ENCODE data around the gene ALKBH5.

Gene ALKBH5

DNA sequence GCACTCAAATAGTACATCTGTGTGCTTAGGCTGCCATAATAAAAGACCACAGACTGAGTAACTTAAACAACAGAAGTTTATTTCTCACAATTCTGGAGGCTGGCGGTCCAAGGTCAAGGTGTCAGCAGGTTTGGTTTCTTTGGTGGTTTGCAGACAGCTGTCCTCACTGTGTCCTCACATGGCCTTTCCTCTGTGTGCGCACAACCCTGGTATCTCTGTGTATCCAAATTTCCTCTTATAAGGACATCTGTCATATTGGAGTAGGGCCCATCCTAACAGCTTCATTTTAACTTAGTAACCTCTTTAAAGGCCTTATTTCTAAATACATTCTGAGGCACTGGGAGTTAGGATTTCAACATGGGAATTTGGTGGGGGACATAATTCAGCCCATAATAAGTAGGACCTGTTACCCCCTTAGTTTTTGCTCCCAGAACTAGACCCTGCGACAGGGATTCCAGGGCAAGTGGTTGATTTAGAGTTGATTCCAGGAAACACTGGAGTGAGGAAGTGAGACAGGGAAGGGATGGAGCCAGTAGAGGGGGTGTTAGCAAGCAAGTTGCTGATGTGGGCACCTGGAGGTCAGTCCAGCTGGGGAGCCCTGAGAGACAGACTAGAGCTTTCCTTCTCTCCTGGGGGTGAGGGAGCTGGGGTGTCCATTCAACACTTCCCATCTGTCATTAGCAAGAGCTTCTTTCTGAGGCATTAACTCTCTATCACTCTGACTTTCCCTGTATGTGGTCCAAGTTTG lies 10.9 kb upstream of the ALKBH5 start:
- H3K27ac ChIP-seq (ENCODE audit: low read length, poor library complexity, severe bottlenecking), result no peak overlapping the region
- no peak overlapping the region for H2BK5ac ChIP-seq (ENCODE audit: low read depth, low read length, poor library complexity, severe bottlenecking)
- H3K23ac ChIP-seq (ENCODE audit: low read length in 2 of 2), result no peak overlapping the region
- H3K79me1 ChIP-seq (replicated peaks; ENCODE audit: low read length, poor library complexity, severe bottlenecking), result no peaks in the 10 kb centered on the region
- H2AK5ac ChIP-seq (ENCODE audit: low read length, severe bottlenecking), result no peak overlapping the region
- H3K4me3 ChIP-seq (ENCODE audit: insufficient read depth in 1 of 2, low read depth in 1 of 2, low read length in 2 of 2), result no peak overlapping the region
- no peaks in the 10 kb centered on the region for H3K4me1 ChIP-seq (ENCODE audit: control insufficient read depth, insufficient read depth, low read depth, low read length)
- no peaks in the 10 kb centered on the region for H3K9me3 ChIP-seq (ENCODE audit: control insufficient read depth, low read length)
- H3K36me3 ChIP-seq (ENCODE audit: control insufficient read depth in 1 of 2, insufficient read depth in 2 of 2, low read depth in 1 of 2, low read length in 2 of 2), result no peaks in the 10 kb centered on the region
- no peak overlapping the region for H3K18ac ChIP-seq (ENCODE audit: low read depth in 1 of 2, low read length in 2 of 2)
- no peak overlapping the region for H3K9ac ChIP-seq (ENCODE audit: low read length)
- H2AFZ ChIP-seq (ENCODE audit: low read depth, low read length), result no peak overlapping the region
- no peak overlapping the region for H4K8ac ChIP-seq (ENCODE audit: low read length)
- H2BK12ac ChIP-seq (ENCODE audit: low read length in 2 of 2), result no peak overlapping the region
- 83% methylated on average over 2 of the region's 3 CpGs for WGBS
- H4K91ac ChIP-seq (ENCODE audit: low read length), result no peak overlapping the region
- no peak for DNase-seq
- H2BK120ac ChIP-seq (ENCODE audit: low read depth, low read length), result no peak overlapping the region
- H2BK15ac ChIP-seq (ENCODE audit: low read depth, poor library complexity, severe bottlenecking), result no peak overlapping the region
- H3K27me3 ChIP-seq (ENCODE audit: control insufficient read depth in 1 of 2, insufficient read depth in 1 of 2, low read length in 2 of 2), result peaks cover 0 to 8% of the 10 kb centered on the region in 2 experiments
- H3K4me2 ChIP-seq (ENCODE audit: low read length, poor library complexity, severe bottlenecking), result no peak overlapping the region
- H3K14ac ChIP-seq (ENCODE audit: low read length in 2 of 2), result no peak overlapping the region
- H3K4ac ChIP-seq (ENCODE audit: low read depth in 1 of 2, low read length in 2 of 2), result no peak overlapping the region

DNA sequence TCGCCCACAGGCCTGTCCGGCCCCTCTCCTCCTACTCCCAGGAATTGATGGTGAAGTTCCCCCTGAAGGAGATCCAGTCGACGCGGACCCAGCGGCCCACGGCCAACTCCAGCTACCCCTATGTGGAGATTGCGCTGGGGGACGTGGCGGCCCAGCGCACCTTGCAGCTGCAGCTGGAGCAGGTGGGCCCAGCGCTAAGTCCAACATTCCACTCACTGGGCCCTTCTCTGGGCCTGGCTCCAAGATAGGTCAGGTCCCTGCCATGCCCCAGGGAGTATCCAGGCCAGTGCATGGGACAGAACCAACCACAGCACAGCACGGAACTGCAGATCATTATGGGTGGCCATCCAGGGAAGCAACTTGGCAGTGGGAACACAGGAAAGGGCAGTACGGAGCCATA lies 9.9 kb upstream of the ALKBH5 start:
- no peak for DNase-seq
- H3K4me2 ChIP-seq (ENCODE audit: low read length, poor library complexity, severe bottlenecking), result no peak overlapping the region
- no peak overlapping the region for H2AFZ ChIP-seq (ENCODE audit: low read depth, low read length)
- H3K4me1 ChIP-seq (ENCODE audit: control insufficient read depth, insufficient read depth, low read depth, low read length), result no peaks in the 10 kb centered on the region
- no peak overlapping the region for H3K18ac ChIP-seq (ENCODE audit: low read depth in 1 of 2, low read length in 2 of 2)
- H3K27me3 ChIP-seq (ENCODE audit: control insufficient read depth in 1 of 2, insufficient read depth in 1 of 2, low read length in 2 of 2), result peaks cover 0 to 8% of the 10 kb centered on the region in 2 experiments
- no peak overlapping the region for H2BK5ac ChIP-seq (ENCODE audit: low read depth, low read length, poor library complexity, severe bottlenecking)
- H2BK15ac ChIP-seq (ENCODE audit: low read depth, poor library complexity, severe bottlenecking), result no peak overlapping the region
- 94% methylated on average over 13 of the region's 14 CpGs for WGBS
- H2BK12ac ChIP-seq (ENCODE audit: low read length in 2 of 2), result no peak overlapping the region
- H3K36me3 ChIP-seq (ENCODE audit: control insufficient read depth in 1 of 2, insufficient read depth in 2 of 2, low read depth in 1 of 2, low read length in 2 of 2), result no peaks in the 10 kb centered on the region
- no peak overlapping the region for H2BK120ac ChIP-seq (ENCODE audit: low read depth, low read length)
- no peak overlapping the region for H3K27ac ChIP-seq (ENCODE audit: low read length, poor library complexity, severe bottlenecking)
- H3K9ac ChIP-seq (ENCODE audit: low read length), result no peak overlapping the region
- no peak overlapping the region for H4K8ac ChIP-seq (ENCODE audit: low read length)
- H3K4me3 ChIP-seq (ENCODE audit: insufficient read depth in 1 of 2, low read depth in 1 of 2, low read length in 2 of 2), result no peak overlapping the region
- H3K9me3 ChIP-seq (ENCODE audit: control insufficient read depth, low read length), result no peaks in the 10 kb centered on the region
- no peaks in the 10 kb centered on the region for H3K79me1 ChIP-seq (replicated peaks; ENCODE audit: low read length, poor library complexity, severe bottlenecking)
- no peak overlapping the region for H3K14ac ChIP-seq (ENCODE audit: low read length in 2 of 2)
- no peak overlapping the region for H3K4ac ChIP-seq (ENCODE audit: low read depth in 1 of 2, low read length in 2 of 2)
- H3K23ac ChIP-seq (ENCODE audit: low read length in 2 of 2), result no peak overlapping the region
- no peak overlapping the region for H2AK5ac ChIP-seq (ENCODE audit: low read length, severe bottlenecking)
- H4K91ac ChIP-seq (ENCODE audit: low read length), result no peak overlapping the region

DNA sequence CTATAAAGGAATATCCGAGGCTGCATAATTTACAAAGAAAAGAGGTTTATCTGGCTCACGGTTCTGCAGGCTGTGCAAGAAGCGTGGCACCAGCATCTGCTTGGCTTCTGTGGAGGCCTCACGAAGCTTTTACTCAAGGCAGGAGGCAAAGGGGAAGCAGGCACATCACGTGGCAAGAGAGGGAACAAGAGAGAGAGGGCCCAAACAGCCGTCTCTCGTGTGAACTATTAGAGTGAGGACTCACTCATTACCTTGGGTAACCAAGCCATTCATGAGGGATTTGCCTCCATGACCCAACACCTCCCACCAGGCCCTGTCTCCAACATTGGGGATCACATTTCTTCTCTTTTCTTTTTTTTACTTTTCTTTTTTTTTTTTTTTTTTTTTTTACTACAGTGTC lies 7.5 kb upstream of the ALKBH5 start:
- Histone ChIP-seq H2BK15ac (ENCODE audit: low read depth, poor library complexity, severe bottlenecking) (no peak overlapping the region), H3K4me1 (ENCODE audit: control insufficient read depth, insufficient read depth, low read depth, low read length) (no peaks in the 10 kb centered on the region), H4K8ac (ENCODE audit: low read length) (no peak overlapping the region), H2AK5ac (ENCODE audit: low read length, severe bottlenecking) (no peak overlapping the region), H2BK5ac (ENCODE audit: low read depth, low read length, poor library complexity, severe bottlenecking) (no peak overlapping the region), H3K4ac (ENCODE audit: low read depth in 1 of 2, low read length in 2 of 2) (no peak overlapping the region), H3K27ac (ENCODE audit: low read length, poor library complexity, severe bottlenecking) (no peak overlapping the region), H3K36me3 (ENCODE audit: control insufficient read depth in 1 of 2, insufficient read depth in 2 of 2, low read depth in 1 of 2, low read length in 2 of 2) (no peaks in the 10 kb centered on the region), H3K27me3 (ENCODE audit: control insufficient read depth in 1 of 2, insufficient read depth in 1 of 2, low read length in 2 of 2) (peaks cover 0 to 4% of the 10 kb centered on the region in 2 experiments), H2AFZ (ENCODE audit: low read depth, low read length) (no peak overlapping the region), H3K79me1 (replicated peaks; ENCODE audit: low read length, poor library complexity, severe bottlenecking) (no peaks in the 10 kb centered on the region), H3K9me3 (ENCODE audit: control insufficient read depth, low read length) (no peaks in the 10 kb centered on the region), H3K18ac (ENCODE audit: low read depth in 1 of 2, low read length in 2 of 2) (no peak overlapping the region), H4K91ac (ENCODE audit: low read length) (no peak overlapping the region), H3K23ac (ENCODE audit: low read length in 2 of 2) (no peak overlapping the region), H2BK120ac (ENCODE audit: low read depth, low read length) (no peak overlapping the region), H3K9ac (ENCODE audit: low read length) (no peak overlapping the region), H2BK12ac (ENCODE audit: low read length in 2 of 2) (no peak overlapping the region), H3K4me2 (ENCODE audit: low read length, poor library complexity, severe bottlenecking) (no peak overlapping the region), H3K4me3 (ENCODE audit: insufficient read depth in 1 of 2, low read depth in 1 of 2, low read length in 2 of 2) (no peak overlapping the region), H3K14ac (ENCODE audit: low read length in 2 of 2) (no peak overlapping the region)
- no peak for DNase-seq
- WGBS, result 86% methylated on average over 7 of the region's 7 CpGs

DNA sequence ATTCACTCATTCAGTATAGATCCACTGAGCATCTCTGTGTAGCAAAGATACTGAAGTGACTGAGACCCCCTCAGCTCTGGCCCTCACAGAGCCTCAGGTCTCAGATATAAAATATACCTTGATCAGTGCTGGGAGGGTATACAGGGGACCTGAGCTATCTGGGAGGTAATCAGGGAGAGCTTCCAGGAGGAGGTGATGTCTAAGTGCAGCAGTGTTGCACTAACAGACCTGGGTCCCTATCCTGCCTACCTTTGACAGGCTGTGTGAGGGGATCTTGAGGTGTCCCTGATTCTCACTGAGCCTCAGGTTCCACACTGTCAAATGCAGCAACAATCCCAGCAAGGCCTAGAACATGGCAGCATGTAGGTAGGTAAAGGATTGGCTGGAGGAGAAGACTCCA lies 6.5 kb upstream of the ALKBH5 start:
- Histone ChIP-seq H3K9me3 (ENCODE audit: control insufficient read depth, low read length) (no peaks in the 10 kb centered on the region), H3K14ac (ENCODE audit: low read length in 2 of 2) (no peak overlapping the region), H3K18ac (ENCODE audit: low read depth in 1 of 2, low read length in 2 of 2) (no peak overlapping the region), H2AFZ (ENCODE audit: low read depth, low read length) (no peak overlapping the region), H3K4ac (ENCODE audit: low read depth in 1 of 2, low read length in 2 of 2) (no peak overlapping the region), H2BK5ac (ENCODE audit: low read depth, low read length, poor library complexity, severe bottlenecking) (no peak overlapping the region), H3K79me1 (replicated peaks; ENCODE audit: low read length, poor library complexity, severe bottlenecking) (peaks cover 2% of the 10 kb centered on the region), H3K4me3 (ENCODE audit: insufficient read depth in 1 of 2, low read depth in 1 of 2, low read length in 2 of 2) (no peak overlapping the region), H2BK120ac (ENCODE audit: low read depth, low read length) (no peak overlapping the region), H3K27ac (ENCODE audit: low read length, poor library complexity, severe bottlenecking) (no peak overlapping the region), H2BK12ac (ENCODE audit: low read length in 2 of 2) (no peak overlapping the region), H3K27me3 (ENCODE audit: control insufficient read depth in 1 of 2, insufficient read depth in 1 of 2, low read length in 2 of 2) (no peaks in the 10 kb centered on the region), H3K4me2 (ENCODE audit: low read length, poor library complexity, severe bottlenecking) (no peak overlapping the region), H3K9ac (ENCODE audit: low read length) (no peak overlapping the region), H2BK15ac (ENCODE audit: low read depth, poor library complexity, severe bottlenecking) (no peak overlapping the region), H4K91ac (ENCODE audit: low read length) (no peak overlapping the region), H3K36me3 (ENCODE audit: control insufficient read depth in 1 of 2, insufficient read depth in 2 of 2, low read depth in 1 of 2, low read length in 2 of 2) (no peaks in the 10 kb centered on the region), H3K4me1 (ENCODE audit: control insufficient read depth, insufficient read depth, low read depth, low read length) (peaks cover 2% of the 10 kb centered on the region), H4K8ac (ENCODE audit: low read length) (no peak overlapping the region), H3K23ac (ENCODE audit: low read length in 2 of 2) (no peak overlapping the region), H2AK5ac (ENCODE audit: low read length, severe bottlenecking) (no peak overlapping the region)
- no peak for DNase-seq
